GM21528 (cell line): ENCODE results near the gene GRB2.
"Not testable (repeated sequence)": the region's sequence is repeated elsewhere in the genome, so short reads cannot be mapped to it uniquely, and the experiment has no call there.

Source experiments
- ATAC-seq: cut with Tn5 transposase; IDR thresholded peaks from one replicate; pipeline ENCODE4 v1.9.1; 2021; ENCODE audit warnings: mild to moderate bottlenecking, moderate library complexity; ENCODE audit not compliant: unreplicated experiment, low FRiP score

The GRB2 gene

GRCh38 chr17:75390982-75391381 is 14.5 kb downstream of the GRB2 start:
- ATAC-seq: no peak

- no peak for ATAC-seq
These were observed 16.9 kb downstream of the GRB2 start for GRCh38 chr17:75388476-75389030.

- no peak for ATAC-seq
These were observed 17.7 kb downstream of the GRB2 start for GRCh38 chr17:75387771-75388170.

GRCh38 chr17:75386430-75386829 is 19.0 kb downstream of the GRB2 start:
- ATAC-seq: no peak

GRCh38 chr17:75384751-75385150 is 20.7 kb downstream of the GRB2 start:
- ATAC-seq: no peak

- no peak for ATAC-seq
These were observed 21.7 kb downstream of the GRB2 start for GRCh38 chr17:75383842-75384195.

GRCh38 chr17:75380750-75381149 is 24.7 kb downstream of the GRB2 start:
- ATAC-seq: no peak

- ATAC-seq: no peak
These were observed 25.2 kb downstream of the GRB2 start for GRCh38 chr17:75380315-75380714.

- not testable (repeated sequence) for ATAC-seq
These were observed 26.1 kb downstream of the GRB2 start for GRCh38 chr17:75379426-75379825.

GRCh38 chr17:75373280-75373679 is 32.2 kb downstream of the GRB2 start:
- no peak for ATAC-seq

GRCh38 chr17:75371981-75372380 is 33.5 kb downstream of the GRB2 start:
- no peak for ATAC-seq

- no peak for ATAC-seq
These were observed 34.1 kb downstream of the GRB2 start for GRCh38 chr17:75371339-75371738.

- no peak for ATAC-seq
These were observed 35.1 kb downstream of the GRB2 start for GRCh38 chr17:75370286-75370915.

GRCh38 chr17:75367838-75368789 is 37.4 kb downstream of the GRB2 start:
- ATAC-seq: not testable (repeated sequence)

- ATAC-seq: no peak
These were observed 38.2 kb downstream of the GRB2 start for GRCh38 chr17:75367312-75367711.

- no peak for ATAC-seq
These were observed 39.0 kb downstream of the GRB2 start for GRCh38 chr17:75366432-75366831.

GRCh38 chr17:75365931-75366275 is 39.6 kb downstream of the GRB2 start:
- no peak for ATAC-seq

GRCh38 chr17:75365009-75365930 is 40.2 kb downstream of the GRB2 start:
- no peak for ATAC-seq

- no peak for ATAC-seq
These were observed 41.4 kb downstream of the GRB2 start for GRCh38 chr17:75364078-75364477.

GRCh38 chr17:75361996-75362395 is 43.5 kb downstream of the GRB2 start:
- no peak for ATAC-seq

- no peak for ATAC-seq
These were observed 44.1 kb downstream of the GRB2 start for GRCh38 chr17:75361344-75361743.
